Stimulated activated CD4-positive, alpha-beta T cell treated with anti-CD3 and anti-CD28 coated beads, Interleukin-15, amount 100 ng/mL, for 48 hours (primary cell): ENCODE results near the gene CTNNBL1.

ENCODE experiments used
- DNase-seq, 2 donors: peaks; one replicate each; pipeline ENCODE4 v3.0.0-alpha.2; 2020; ENCODE audit warnings: low read depth in 2 of 2

The CTNNBL1 gene

GRCh38 chr20:37878835-37879599 lies 185.2 kb downstream of the CTNNBL1 start:
- DNase-seq: no peak

- no peak for DNase-seq
These were observed 186.0 kb downstream of the CTNNBL1 start for GRCh38 chr20:37879843-37880242.

- no peak for DNase-seq
These were observed 187.1 kb downstream of the CTNNBL1 start for GRCh38 chr20:37880726-37881591.

GRCh38 chr20:37881601-37882343 lies 187.9 kb downstream of the CTNNBL1 start:
- no peak for DNase-seq

GRCh38 chr20:37882961-37883712 lies 189.3 kb downstream of the CTNNBL1 start:
- DNase-seq: no peak

GRCh38 chr20:37885042-37885441 lies 191.2 kb downstream of the CTNNBL1 start:
- DNase-seq: no peak

- no peak for DNase-seq
These were observed 192.0 kb downstream of the CTNNBL1 start for GRCh38 chr20:37885593-37886503.

GRCh38 chr20:37886851-37887297 lies 193.0 kb downstream of the CTNNBL1 start:
- no peak for DNase-seq

- no peak for DNase-seq
These were observed 194.8 kb downstream of the CTNNBL1 start for GRCh38 chr20:37888641-37889040.

GRCh38 chr20:37890108-37890507 lies 196.3 kb downstream of the CTNNBL1 start:
- DNase-seq: no peak

- DNase-seq: no peak
These were observed 196.8 kb downstream of the CTNNBL1 start for GRCh38 chr20:37890643-37891042.

- no peak for DNase-seq
These were observed 198.2 kb downstream of the CTNNBL1 start for GRCh38 chr20:37892001-37892400.

GRCh38 chr20:37893566-37894241 lies 199.9 kb downstream of the CTNNBL1 start:
- DNase-seq: no peak

GRCh38 chr20:37894454-37894853 lies 200.6 kb downstream of the CTNNBL1 start:
- no peak for DNase-seq

- no peak for DNase-seq
These were observed 201.3 kb downstream of the CTNNBL1 start for GRCh38 chr20:37895166-37895565.

- no peak for DNase-seq
These were observed 203.2 kb downstream of the CTNNBL1 start for GRCh38 chr20:37896932-37897548.

- DNase-seq: no peak
These were observed 204.6 kb downstream of the CTNNBL1 start for GRCh38 chr20:37898233-37899104.
